ENCODE data around the gene OR2T12. TPM values are rescaled to one million over a fixed set of nuclear protein-coding genes. Genes with fewer than 3 reads are reported as not detected.
"Not testable (repeated sequence)": the region's sequence is repeated elsewhere in the genome, so short reads cannot be mapped to it uniquely, and the experiment has no call there.

Gene OR2T12
- total RNA-seq, 1 experiment from 2014 or later = not detected

GRCh38 chr1:248306103-248306502 is 2.9 kb upstream of the OR2T12 start:
- CTCF ChIA-PET = no interaction called here
- H3K79me2 ChIP-seq (ENCODE audit: insufficient read depth, low read length) = no peaks in the 10 kb centered on the region
- no peak overlapping the region for H2AFZ ChIP-seq (ENCODE audit: low read depth, low read length, poor library complexity, severe bottlenecking)
- POLR2A ChIA-PET = no interaction called here
- DNase-seq (ENCODE audit: low read depth, low spot score) (no peak), ATAC-seq (no peak)
- intact Hi-C loops (cut with micrococcal nuclease) = no loop called here
- peaks cover 0 to 12% of the 10 kb centered on the region in 2 experiments; a peak in 2 of 4 replicates for H3K9me3 ChIP-seq (ENCODE audit: control insufficient read depth in 1 of 2, insufficient read depth in 1 of 2, low read depth in 1 of 2, low read length in 2 of 2)
- H3K4me2 ChIP-seq (ENCODE audit: low read length) = no peak overlapping the region
- no peak overlapping the region for H3K27ac ChIP-seq (ENCODE audit: low read depth, low read length)
- no peaks in the 10 kb centered on the region for H3K27me3 ChIP-seq (ENCODE audit: insufficient read depth, low read length)
- no peak overlapping the region for H3K4me3 ChIP-seq (replicated peaks in 1 of 2; ENCODE audit: low read depth in 1 of 2, low read length in 2 of 2)
- H4K20me1 ChIP-seq (ENCODE audit: insufficient read depth) = no peaks in the 10 kb centered on the region
- no peaks in the 10 kb centered on the region for H3K9me2 ChIP-seq (ENCODE audit: insufficient read depth)
- TF ChIP-seq ELF1 (IDR thresholded peaks at IDR 0.05; ENCODE audit: borderline replicate concordance, low read depth) = no peak
- TF ChIP-seq, protein P1, sequence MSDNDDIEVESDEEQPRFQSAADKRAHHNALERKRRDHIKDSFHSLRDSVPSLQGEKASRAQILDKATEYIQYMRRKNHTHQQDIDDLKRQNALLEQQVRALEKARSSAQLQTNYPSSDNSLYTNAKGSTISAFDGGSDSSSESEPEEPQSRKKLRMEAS (IDR thresholded peaks at IDR 0.05) = no peak
- TF ChIP-seq, protein P2, sequence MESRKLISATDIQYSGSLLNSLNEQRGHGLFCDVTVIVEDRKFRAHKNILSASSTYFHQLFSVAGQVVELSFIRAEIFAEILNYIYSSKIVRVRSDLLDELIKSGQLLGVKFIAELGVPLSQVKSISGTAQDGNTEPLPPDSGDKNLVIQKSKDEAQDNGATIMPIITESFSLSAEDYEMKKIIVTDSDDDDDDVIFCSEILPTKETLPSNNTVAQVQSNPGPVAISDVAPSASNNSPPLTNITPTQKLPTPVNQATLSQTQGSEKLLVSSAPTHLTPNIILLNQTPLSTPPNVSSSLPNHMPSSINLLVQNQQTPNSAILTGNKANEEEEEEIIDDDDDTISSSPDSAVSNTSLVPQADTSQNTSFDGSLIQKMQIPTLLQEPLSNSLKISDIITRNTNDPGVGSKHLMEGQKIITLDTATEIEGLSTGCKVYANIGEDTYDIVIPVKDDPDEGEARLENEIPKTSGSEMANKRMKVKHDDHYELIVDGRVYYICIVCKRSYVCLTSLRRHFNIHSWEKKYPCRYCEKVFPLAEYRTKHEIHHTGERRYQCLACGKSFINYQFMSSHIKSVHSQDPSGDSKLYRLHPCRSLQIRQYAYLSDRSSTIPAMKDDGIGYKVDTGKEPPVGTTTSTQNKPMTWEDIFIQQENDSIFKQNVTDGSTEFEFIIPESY (IDR thresholded peaks at IDR 0.05; ENCODE audit: extremely low read depth, insufficient replicate concordance, low read length) = no peak
- TF ChIP-seq EZH2 (IDR thresholded peaks at IDR 0.05) = no peak
- TF ChIP-seq FOSL1 (IDR thresholded peaks at IDR 0.05; ENCODE audit: low read depth) = no peak
- no peak for TF ChIP-seq CBX3 (IDR thresholded peaks at IDR 0.05; ENCODE audit: low read depth)
- no peak for TF ChIP-seq JUND (IDR thresholded peaks at IDR 0.05)
- no peak for TF ChIP-seq EZH2phosphoT487 (IDR thresholded peaks at IDR 0.05; ENCODE audit: borderline replicate concordance)
- TF ChIP-seq ATF3 (IDR thresholded peaks at IDR 0.05) = no peak
- no peaks in the 10 kb centered on the region for H3K4me1 ChIP-seq (ENCODE audit: control insufficient read depth in 1 of 2, insufficient read depth in 2 of 2, low read length in 2 of 2)
- no peaks in the 10 kb centered on the region for H3K36me3 ChIP-seq (ENCODE audit: control insufficient read depth in 1 of 2, insufficient read depth in 2 of 2, low read length in 2 of 2)
- H3K9ac ChIP-seq (ENCODE audit: low read length) = no peak overlapping the region
- BruUV-seq (replicated peaks) = no TSS peak
- RAD21 ChIA-PET (ENCODE audit: low non-redundant PET in 1 of 2, low total read pairs in 2 of 2, uncharacterized antibody in 2 of 2, unreplicated experiment in 2 of 2) = no interaction called here

DNA sequence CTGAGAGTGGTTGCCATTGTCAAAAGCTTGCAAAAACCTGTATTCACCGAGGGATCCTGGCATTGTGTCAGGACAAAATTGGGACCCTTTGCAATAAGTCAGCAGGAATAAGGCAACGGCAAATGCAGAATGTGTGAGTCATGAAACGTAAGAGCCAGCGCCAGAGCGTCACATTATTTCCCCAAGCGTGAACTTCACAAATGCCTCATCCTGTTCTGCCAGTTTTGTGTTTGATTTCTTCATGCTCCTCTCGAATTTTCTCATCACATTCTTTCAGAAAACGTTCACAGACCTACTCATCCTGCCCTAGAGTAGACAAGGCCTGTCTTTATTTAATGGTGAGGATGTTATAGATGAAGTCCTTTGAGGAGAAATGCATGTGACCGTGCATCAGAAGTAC is 2.4 kb upstream of the OR2T12 start:
- H3K4me1 ChIP-seq (ENCODE audit: control insufficient read depth in 1 of 2, insufficient read depth in 2 of 2, low read length in 2 of 2); ATAC-seq; H3K9me2 ChIP-seq (ENCODE audit: insufficient read depth); H3K4me3 ChIP-seq (replicated peaks in 1 of 2; ENCODE audit: low read depth in 1 of 2, low read length in 2 of 2); intact Hi-C loops (cut with micrococcal nuclease); H3K9ac ChIP-seq (ENCODE audit: low read length); RAD21 ChIA-PET (ENCODE audit: low non-redundant PET in 1 of 2, low total read pairs in 2 of 2, uncharacterized antibody in 2 of 2, unreplicated experiment in 2 of 2); H2AFZ ChIP-seq (ENCODE audit: low read depth, low read length, poor library complexity, severe bottlenecking); CTCF ChIA-PET; POLR2A ChIA-PET; BruUV-seq (replicated peaks); H3K27me3 ChIP-seq (ENCODE audit: insufficient read depth, low read length); H3K36me3 ChIP-seq (ENCODE audit: control insufficient read depth in 1 of 2, insufficient read depth in 2 of 2, low read length in 2 of 2); H3K27ac ChIP-seq (ENCODE audit: low read depth, low read length); DNase-seq (ENCODE audit: low read depth, low spot score); H4K20me1 ChIP-seq (ENCODE audit: insufficient read depth); H3K4me2 ChIP-seq (ENCODE audit: low read length); H3K79me2 ChIP-seq (ENCODE audit: insufficient read depth, low read length): not testable (repeated sequence)
- peaks cover 0 to 12% of the 10 kb centered on the region in 2 experiments; a peak in 2 of 4 replicates for H3K9me3 ChIP-seq (ENCODE audit: control insufficient read depth in 1 of 2, insufficient read depth in 1 of 2, low read depth in 1 of 2, low read length in 2 of 2)

Data from HCT116 (cell line).